ENCODE data around the gene MDFIC. TPM values are rescaled to one million over a fixed set of nuclear protein-coding genes. Genes with fewer than 3 reads are reported as not detected.

Gene MDFIC
- total and polyA plus RNA-seq, 2 donors (not counting 1 experiment from before 2014, with no cell fraction given) = 19.6 to 66.1 TPM

DNA sequence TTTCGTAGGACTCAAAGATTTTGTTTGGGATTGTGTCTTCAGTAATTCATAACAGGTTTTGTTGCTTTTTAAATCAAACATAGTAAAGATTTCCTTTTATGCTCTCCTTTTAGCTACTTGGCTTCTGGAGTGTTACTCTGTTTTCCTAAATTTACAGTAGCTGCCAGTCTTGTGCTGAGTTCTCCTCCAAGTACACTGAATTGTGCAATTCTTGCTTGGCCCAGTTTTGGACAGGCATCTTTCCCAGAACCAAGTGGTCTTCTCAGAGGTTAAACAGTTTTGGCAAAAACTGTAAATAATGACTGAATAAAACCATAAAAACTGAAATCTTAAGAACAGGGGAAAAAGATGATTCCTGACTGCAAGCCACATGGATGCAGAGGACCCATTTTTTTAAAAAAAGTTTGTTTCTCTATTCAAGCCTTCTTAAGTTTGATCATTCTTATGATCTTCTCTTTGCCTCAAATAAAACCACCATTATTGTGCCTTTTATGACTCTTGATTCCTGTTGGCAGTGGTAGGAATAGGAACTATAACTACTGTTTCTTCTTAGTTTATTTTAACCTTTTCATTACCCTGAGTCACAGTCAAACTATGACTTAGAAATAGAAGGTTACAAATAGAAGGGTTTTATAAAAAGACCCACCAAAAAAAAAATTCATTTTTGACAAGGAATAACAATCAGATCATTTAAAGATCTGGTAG is 88.0 kb downstream of the MDFIC start:
- Histone ChIP-seq H3K4me3 (ENCODE audit: control extremely low read depth in 1 of 5, extremely low read depth in 1 of 5, insufficient read depth in 1 of 5, low read depth in 2 of 5, low read length in 4 of 5) (peak overlapping the region in 1 of 5 experiments; percentile 3), H3K79me2 (ENCODE audit: control insufficient read depth, insufficient read depth, low read length) (peaks cover 4% of the 10 kb centered on the region), H3K4me2 (replicated peaks; ENCODE audit: low read depth, low read length, poor library complexity, severe bottlenecking) (peak overlapping the region; percentile 49), H4K20me1 (ENCODE audit: control insufficient read depth, insufficient read depth, low read length, poor library complexity, severe bottlenecking) (peaks cover 6% of the 10 kb centered on the region), H3K27ac (ENCODE audit: low read length in 2 of 2) (peak overlapping the region in 1 of 2 donors; percentile 38), H2AFZ (ENCODE audit: insufficient read depth, low read depth, low read length, poor library complexity, severe bottlenecking) (no peak overlapping the region), H3K27me3 (replicated peaks in 1 of 4; ENCODE audit: control extremely low read depth in 1 of 4, control insufficient read depth in 3 of 4, insufficient read depth in 4 of 4, low read length in 3 of 4) (no peaks in the 10 kb centered on the region), H3K9ac (ENCODE audit: low read length) (peak overlapping the region; percentile 22), H3K9me3 (ENCODE audit: control extremely low read depth in 1 of 3, control insufficient read depth in 2 of 3, insufficient read depth in 1 of 3, low read length in 2 of 3) (no peaks in the 10 kb centered on the region), H3K36me3 (replicated peaks in 1 of 2; ENCODE audit: control extremely low read depth in 1 of 2, control insufficient read depth in 1 of 2, extremely low read depth in 1 of 2, insufficient read depth in 2 of 2, low read length in 1 of 2) (peaks cover 0 to 7% of the 10 kb centered on the region in 2 experiments), H3K4me1 (ENCODE audit: control insufficient read depth in 2 of 2, insufficient read depth in 2 of 2, low read length in 2 of 2) (peaks cover 19% of the 10 kb centered on the region in 2 donors)
- Mint-ChIP-seq H3K9me3 (ENCODE audit: insufficient read depth) (no peaks in the 10 kb centered on the region), H3K4me3 (peak overlapping the region; percentile 49), H3K27ac (peak overlapping the region; percentile 72), H3K27me3 (no peaks in the 10 kb centered on the region), H3K4me1 (peaks cover 24% of the 10 kb centered on the region)
- CTCF ChIA-PET = interaction anchor here (2.4 kb wide), 1 partner anchor 145 kb away, joined by 10 read pairs; no protein-coding TSS in a partner anchor
- no CpG with 5 or more reads among the region's 1 CpG for WGBS (ENCODE audit: insufficient coverage)
- intact Hi-C loops (cut with micrococcal nuclease) = no loop called here
- DNase-seq = no peak
- no peak for TF ChIP-seq EZH2 (IDR thresholded peaks at IDR 0.05; ENCODE audit: borderline replicate concordance, insufficient read depth, low read depth, low read length, poor library complexity, severe bottlenecking)
- TF ChIP-seq, protein P1, sequence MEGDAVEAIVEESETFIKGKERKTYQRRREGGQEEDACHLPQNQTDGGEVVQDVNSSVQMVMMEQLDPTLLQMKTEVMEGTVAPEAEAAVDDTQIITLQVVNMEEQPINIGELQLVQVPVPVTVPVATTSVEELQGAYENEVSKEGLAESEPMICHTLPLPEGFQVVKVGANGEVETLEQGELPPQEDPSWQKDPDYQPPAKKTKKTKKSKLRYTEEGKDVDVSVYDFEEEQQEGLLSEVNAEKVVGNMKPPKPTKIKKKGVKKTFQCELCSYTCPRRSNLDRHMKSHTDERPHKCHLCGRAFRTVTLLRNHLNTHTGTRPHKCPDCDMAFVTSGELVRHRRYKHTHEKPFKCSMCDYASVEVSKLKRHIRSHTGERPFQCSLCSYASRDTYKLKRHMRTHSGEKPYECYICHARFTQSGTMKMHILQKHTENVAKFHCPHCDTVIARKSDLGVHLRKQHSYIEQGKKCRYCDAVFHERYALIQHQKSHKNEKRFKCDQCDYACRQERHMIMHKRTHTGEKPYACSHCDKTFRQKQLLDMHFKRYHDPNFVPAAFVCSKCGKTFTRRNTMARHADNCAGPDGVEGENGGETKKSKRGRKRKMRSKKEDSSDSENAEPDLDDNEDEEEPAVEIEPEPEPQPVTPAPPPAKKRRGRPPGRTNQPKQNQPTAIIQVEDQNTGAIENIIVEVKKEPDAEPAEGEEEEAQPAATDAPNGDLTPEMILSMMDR (IDR thresholded peaks at IDR 0.05) = no peak
- POLR2A ChIA-PET = no interaction called here
- no peak for ATAC-seq (ENCODE audit: low read depth)

DNA sequence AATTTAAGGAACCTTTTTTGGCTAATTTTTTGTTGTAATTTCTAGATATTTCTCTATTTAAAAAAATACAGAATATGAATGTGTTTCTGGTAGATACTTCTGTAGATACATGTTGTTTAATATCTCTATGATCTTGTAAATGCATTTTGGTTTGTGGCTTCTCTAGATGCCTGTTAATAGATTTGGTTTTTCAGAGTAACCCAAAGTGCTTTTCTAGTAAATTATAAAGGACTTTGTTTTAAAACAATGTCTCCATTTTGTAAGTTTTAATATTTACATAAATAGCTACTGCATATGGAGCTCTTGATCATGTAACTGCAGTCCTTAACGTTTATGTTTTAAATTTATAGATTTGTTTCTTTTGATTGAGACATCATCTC is 88.5 kb downstream of the MDFIC start:
- Histone ChIP-seq H3K27ac (ENCODE audit: low read length in 2 of 2) (no peak overlapping the region), H2AFZ (ENCODE audit: insufficient read depth, low read depth, low read length, poor library complexity, severe bottlenecking) (no peak overlapping the region), H3K79me2 (ENCODE audit: control insufficient read depth, insufficient read depth, low read length) (peaks cover 4% of the 10 kb centered on the region), H3K4me1 (ENCODE audit: control insufficient read depth in 2 of 2, insufficient read depth in 2 of 2, low read length in 2 of 2) (peaks cover 19% of the 10 kb centered on the region in 2 donors), H3K9me3 (ENCODE audit: control extremely low read depth in 1 of 3, control insufficient read depth in 2 of 3, insufficient read depth in 1 of 3, low read length in 2 of 3) (no peaks in the 10 kb centered on the region), H4K20me1 (ENCODE audit: control insufficient read depth, insufficient read depth, low read length, poor library complexity, severe bottlenecking) (peaks cover 6% of the 10 kb centered on the region), H3K27me3 (replicated peaks in 1 of 4; ENCODE audit: control extremely low read depth in 1 of 4, control insufficient read depth in 3 of 4, insufficient read depth in 4 of 4, low read length in 3 of 4) (no peaks in the 10 kb centered on the region), H3K9ac (ENCODE audit: low read length) (no peak overlapping the region), H3K4me2 (replicated peaks; ENCODE audit: low read depth, low read length, poor library complexity, severe bottlenecking) (no peak overlapping the region), H3K4me3 (ENCODE audit: control extremely low read depth in 1 of 5, extremely low read depth in 1 of 5, insufficient read depth in 1 of 5, low read depth in 2 of 5, low read length in 4 of 5) (no peak overlapping the region), H3K36me3 (replicated peaks in 1 of 2; ENCODE audit: control extremely low read depth in 1 of 2, control insufficient read depth in 1 of 2, extremely low read depth in 1 of 2, insufficient read depth in 2 of 2, low read length in 1 of 2) (peaks cover 0 to 7% of the 10 kb centered on the region in 2 experiments)
- ATAC-seq (ENCODE audit: low read depth) (no peak), DNase-seq (no peak)
- Mint-ChIP-seq H3K4me1 (peaks cover 24% of the 10 kb centered on the region), H3K27ac (no peak overlapping the region), H3K27me3 (no peaks in the 10 kb centered on the region), H3K9me3 (ENCODE audit: insufficient read depth) (no peaks in the 10 kb centered on the region), H3K4me3 (no peak overlapping the region)
- no peak for TF ChIP-seq EZH2 (IDR thresholded peaks at IDR 0.05; ENCODE audit: borderline replicate concordance, insufficient read depth, low read depth, low read length, poor library complexity, severe bottlenecking)
- TF ChIP-seq, protein P1 (IDR thresholded peaks at IDR 0.05) = no peak
- intact Hi-C loops (cut with micrococcal nuclease) = no loop called here
- ChIA-PET POLR2A (no interaction called here), CTCF (no interaction called here)
- WGBS (ENCODE audit: insufficient coverage) = no CpG with 5 or more reads among the region's 1 CpG

All from B cell (primary cell).